GM18505 (cell line): ENCODE data around the gene RIOK1.
"Not testable (repeated sequence)": the region's sequence is repeated elsewhere in the genome, so short reads cannot be mapped to it uniquely, and the experiment has no call there.

Source experiments
- ATAC-seq: cut with Tn5 transposase; IDR thresholded peaks from one replicate; pipeline ENCODE4 v1.9.1; 2021; ENCODE audit not compliant: unreplicated experiment
- POLR2A ChIP-seq: IDR thresholded peaks from 4 replicates; pipeline ENCODE4 v1.6.1; 2011; ENCODE audit warnings: borderline replicate concordance; ENCODE audit not compliant: insufficient read depth, insufficient read length; ENCODE audit errors: extremely low read depth

Gene RIOK1

GRCh38 chr6:7441048-7441775 lies 51.6 kb downstream of the RIOK1 start:
- ATAC-seq, result no peak
- no peak for TF ChIP-seq POLR2A

- no peak for ATAC-seq
- TF ChIP-seq POLR2A, result no peak
Observed at GRCh38 chr6:7442467-7442866, 52.9 kb downstream of the RIOK1 start.

GRCh38 chr6:7445101-7445500 lies 55.5 kb downstream of the RIOK1 start:
- TF ChIP-seq POLR2A, result no peak
- ATAC-seq, result no peak

GRCh38 chr6:7445885-7446461 lies 56.4 kb downstream of the RIOK1 start:
- ATAC-seq, result no peak
- no peak for TF ChIP-seq POLR2A

- ATAC-seq, result no peak
- no peak for TF ChIP-seq POLR2A
Observed at GRCh38 chr6:7446619-7447325, 57.2 kb downstream of the RIOK1 start.

- ATAC-seq, result no peak
Observed at GRCh38 chr6:7448232-7448631, 58.6 kb downstream of the RIOK1 start.

GRCh38 chr6:7449018-7449417 lies 59.4 kb downstream of the RIOK1 start:
- TF ChIP-seq POLR2A, result no peak
- no peak for ATAC-seq

More at GRCh38 chr6:7448232-7448631, 58.6 kb downstream of the RIOK1 start:
- no peak for TF ChIP-seq POLR2A

- no peak for ATAC-seq
- TF ChIP-seq POLR2A, result no peak
Observed at GRCh38 chr6:7451326-7451725, 61.7 kb downstream of the RIOK1 start.

GRCh38 chr6:7452898-7453297 lies 63.3 kb downstream of the RIOK1 start:
- ATAC-seq, result no peak
- no peak for TF ChIP-seq POLR2A

- no peak for TF ChIP-seq POLR2A
- no peak for ATAC-seq
Observed at GRCh38 chr6:7454696-7455358, 65.2 kb downstream of the RIOK1 start.

GRCh38 chr6:7456302-7456701 lies 66.7 kb downstream of the RIOK1 start:
- not testable (repeated sequence) for ATAC-seq

- TF ChIP-seq POLR2A, result no peak
- ATAC-seq, result no peak
Observed at GRCh38 chr6:7461416-7461815, 71.8 kb downstream of the RIOK1 start.

- ATAC-seq, result no peak
- no peak for TF ChIP-seq POLR2A
Observed at GRCh38 chr6:7463785-7464184, 74.2 kb downstream of the RIOK1 start.
